GM18498 (cell line): ENCODE results near the gene LGALS3.

Experiments used
- ATAC-seq: cut with Tn5 transposase; IDR thresholded peaks from one replicate; pipeline ENCODE4 v1.9.1; 2021; ENCODE audit warnings: mild to moderate bottlenecking, moderate library complexity; ENCODE audit not compliant: unreplicated experiment

LGALS3 gene

GRCh38 chr14:55114720-55115119 lies 14.3 kb upstream of the LGALS3 start:
- no peak for ATAC-seq

GRCh38 chr14:55115460-55115859 lies 13.6 kb upstream of the LGALS3 start:
- ATAC-seq = no peak

GRCh38 chr14:55115861-55116245 lies 13.2 kb upstream of the LGALS3 start:
- no peak for ATAC-seq

- ATAC-seq = no peak
Observed at GRCh38 chr14:55116246-55117030, 12.6 kb upstream of the LGALS3 start.

- no peak for ATAC-seq
Observed at GRCh38 chr14:55117803-55118441, 11.1 kb upstream of the LGALS3 start.

- ATAC-seq = no peak
Observed at GRCh38 chr14:55118761-55119160, 10.3 kb upstream of the LGALS3 start.

- ATAC-seq = no peak
Observed at GRCh38 chr14:55120571-55121495, 8.2 kb upstream of the LGALS3 start.

GRCh38 chr14:55121628-55122439 lies 7.2 kb upstream of the LGALS3 start:
- no peak for ATAC-seq

GRCh38 chr14:55122440-55122986 lies 6.5 kb upstream of the LGALS3 start:
- no peak for ATAC-seq

GRCh38 chr14:55123101-55123500 lies 6.0 kb upstream of the LGALS3 start:
- ATAC-seq = no peak

- ATAC-seq = no peak
Observed at GRCh38 chr14:55123852-55124639, 5.0 kb upstream of the LGALS3 start.

- ATAC-seq = no peak
Observed at GRCh38 chr14:55124774-55125386, 4.2 kb upstream of the LGALS3 start.

- no peak for ATAC-seq
Observed at GRCh38 chr14:55125403-55125802, 3.6 kb upstream of the LGALS3 start.

GRCh38 chr14:55126034-55126433 lies 3.0 kb upstream of the LGALS3 start:
- ATAC-seq = no peak

- ATAC-seq = no peak
Observed at GRCh38 chr14:55126932-55127459, 2.1 kb upstream of the LGALS3 start.

GRCh38 chr14:55127460-55127951 lies 1.5 kb upstream of the LGALS3 start:
- ATAC-seq = no peak

GRCh38 chr14:55128386-55129085 lies 516 bp upstream of the LGALS3 start:
- ATAC-seq = no peak
